Measurements from ENCODE around the gene TNFRSF1B. TPM values are rescaled to one million over a fixed set of nuclear protein-coding genes. Genes with fewer than 3 reads are reported as not detected.

TNFRSF1B gene
- polyA plus RNA-seq, 1 donor (not counting 4 experiments of a cell fraction or from before 2014, with no cell fraction given) = 0.04 TPM

GRCh38 chr1:12245116-12245515, 78.3 kb downstream of the TNFRSF1B start:
- no peaks in the 10 kb centered on the region for H4K20me1 ChIP-seq (ENCODE audit: control insufficient read depth, extremely low read depth, insufficient read depth, low read length)
- no peak overlapping the region for H3K27ac ChIP-seq (ENCODE audit: control insufficient read depth, insufficient read depth, low read length)
- no peak for TF ChIP-seq CTCF (optimal IDR thresholded peaks at IDR 0.05 in 1 of 3, IDR thresholded peaks at IDR 0.05 in 1 of 3, conservative IDR thresholded peaks at IDR 0.05 in 1 of 3; ENCODE audit: extremely low read depth in 1 of 3, insufficient read depth in 2 of 3, low read length in 3 of 3)
- TF ChIP-seq EZH2 (IDR thresholded peaks at IDR 0.05; ENCODE audit: low read length) = no peak
- no peak overlapping the region for H3K9ac ChIP-seq (ENCODE audit: control insufficient read depth, extremely low read depth, insufficient read depth, low read length)
- H3K9me1 ChIP-seq (ENCODE audit: control insufficient read depth, extremely low read depth, insufficient read depth, low read length) = no peaks in the 10 kb centered on the region
- no peaks in the 10 kb centered on the region for H3K9me3 ChIP-seq (ENCODE audit: control insufficient read depth, low read depth, low read length)
- H3K4me1 ChIP-seq (ENCODE audit: control insufficient read depth, extremely low read depth, insufficient read depth, low read length) = no peaks in the 10 kb centered on the region
- dilution Hi-C loops (cut with MboI; ENCODE audit: extremely low pct_ligation_motif_present, low sequenced_read_pairs) = no loop called here
- FAIRE-seq (no peak), DNase-seq (ENCODE audit: low read depth, low spot score) (no peak)
- H3K4me3 ChIP-seq (ENCODE audit: control insufficient read depth in 2 of 3, extremely low read depth in 1 of 3, insufficient read depth in 2 of 3, low read depth in 1 of 3, low read length in 3 of 3) = no peak overlapping the region
- no peaks in the 10 kb centered on the region for H3K27me3 ChIP-seq (ENCODE audit: control insufficient read depth, extremely low read depth, insufficient read depth, low read length)
- H3K36me3 ChIP-seq (ENCODE audit: control insufficient read depth in 2 of 2, extremely low read depth in 1 of 2, insufficient read depth in 2 of 2, low read length in 2 of 2) = peaks cover 17 to 29% of the 10 kb centered on the region in 2 experiments
- peaks cover 2% of the 10 kb centered on the region for H3K79me2 ChIP-seq (ENCODE audit: control insufficient read depth, insufficient read depth, low read length)
- H2AFZ ChIP-seq (ENCODE audit: control insufficient read depth, low read length) = no peak overlapping the region
- no peak overlapping the region for H3K4me2 ChIP-seq (ENCODE audit: control insufficient read depth, extremely low read depth, insufficient read depth, low read depth, low read length)

- no peak for FAIRE-seq
These were observed 78.9 kb downstream of the TNFRSF1B start for GRCh38 chr1:12245733-12246132.

More at GRCh38 chr1:12245733-12246132, 78.9 kb downstream of the TNFRSF1B start:
- Histone ChIP-seq H3K79me2 (ENCODE audit: control insufficient read depth, insufficient read depth, low read length) (peaks cover 2% of the 10 kb centered on the region), H3K4me1 (ENCODE audit: control insufficient read depth, extremely low read depth, insufficient read depth, low read length) (no peaks in the 10 kb centered on the region), H3K9ac (ENCODE audit: control insufficient read depth, extremely low read depth, insufficient read depth, low read length) (no peak overlapping the region), H4K20me1 (ENCODE audit: control insufficient read depth, extremely low read depth, insufficient read depth, low read length) (no peaks in the 10 kb centered on the region), H3K9me3 (ENCODE audit: control insufficient read depth, low read depth, low read length) (no peaks in the 10 kb centered on the region), H3K36me3 (ENCODE audit: control insufficient read depth in 2 of 2, extremely low read depth in 1 of 2, insufficient read depth in 2 of 2, low read length in 2 of 2) (peaks cover 21 to 33% of the 10 kb centered on the region in 2 experiments), H3K9me1 (ENCODE audit: control insufficient read depth, extremely low read depth, insufficient read depth, low read length) (no peaks in the 10 kb centered on the region), H3K27ac (ENCODE audit: control insufficient read depth, insufficient read depth, low read length) (no peak overlapping the region), H3K4me3 (ENCODE audit: control insufficient read depth in 2 of 3, extremely low read depth in 1 of 3, insufficient read depth in 2 of 3, low read depth in 1 of 3, low read length in 3 of 3) (no peak overlapping the region), H3K4me2 (ENCODE audit: control insufficient read depth, extremely low read depth, insufficient read depth, low read depth, low read length) (no peak overlapping the region), H3K27me3 (ENCODE audit: control insufficient read depth, extremely low read depth, insufficient read depth, low read length) (no peaks in the 10 kb centered on the region), H2AFZ (ENCODE audit: control insufficient read depth, low read length) (no peak overlapping the region)
- TF ChIP-seq EZH2 (IDR thresholded peaks at IDR 0.05; ENCODE audit: low read length) = no peak
- no peak for TF ChIP-seq CTCF (optimal IDR thresholded peaks at IDR 0.05 in 1 of 3, IDR thresholded peaks at IDR 0.05 in 1 of 3, conservative IDR thresholded peaks at IDR 0.05 in 1 of 3; ENCODE audit: extremely low read depth in 1 of 3, insufficient read depth in 2 of 3, low read length in 3 of 3)
- no peak for DNase-seq (ENCODE audit: low read depth, low spot score)
- dilution Hi-C loops (cut with MboI; ENCODE audit: extremely low pct_ligation_motif_present, low sequenced_read_pairs) = no loop called here

Data from keratinocyte (primary cell).